ENCODE measurements around the gene ATP11A.

DNA sequence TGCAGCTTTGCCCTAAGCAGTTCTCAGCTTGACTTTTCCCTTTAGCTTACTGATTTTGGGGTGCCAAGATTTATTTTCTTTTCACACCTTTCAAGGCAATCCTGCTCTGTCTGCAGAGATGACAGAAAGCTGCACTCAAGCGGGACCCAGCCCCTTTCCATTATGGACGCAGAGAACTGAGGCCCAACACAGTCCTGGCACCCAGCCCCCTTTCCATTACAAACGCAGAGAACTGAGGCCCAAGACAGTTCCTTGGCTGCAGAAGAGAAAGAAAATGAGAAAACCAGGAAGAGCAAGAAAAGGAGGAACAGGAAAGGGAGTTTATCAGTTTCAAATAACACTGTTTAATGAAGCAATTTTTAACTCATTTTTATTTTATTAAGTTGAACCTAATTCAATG lies 36.8 kb upstream of the ATP11A start:
- TF ChIP-seq, protein P1, sequence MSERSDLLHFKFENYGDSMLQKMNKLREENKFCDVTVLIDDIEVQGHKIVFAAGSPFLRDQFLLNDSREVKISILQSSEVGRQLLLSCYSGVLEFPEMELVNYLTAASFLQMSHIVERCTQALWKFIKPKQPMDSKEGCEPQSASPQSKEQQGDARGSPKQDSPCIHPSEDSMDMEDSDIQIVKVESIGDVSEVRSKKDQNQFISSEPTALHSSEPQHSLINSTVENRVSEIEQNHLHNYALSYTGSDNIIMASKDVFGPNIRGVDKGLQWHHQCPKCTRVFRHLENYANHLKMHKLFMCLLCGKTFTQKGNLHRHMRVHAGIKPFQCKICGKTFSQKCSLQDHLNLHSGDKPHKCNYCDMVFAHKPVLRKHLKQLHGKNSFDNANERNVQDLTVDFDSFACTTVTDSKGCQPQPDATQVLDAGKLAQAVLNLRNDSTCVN (tag by site-specific recombination; optimal IDR thresholded peaks at IDR 0.05), result no peak
- TF ChIP-seq CTCF (tag by site-specific recombination; IDR thresholded peaks at IDR 0.05) (no peak), ZNF24 (tag by site-specific recombination; IDR thresholded peaks at IDR 0.05) (no peak), ZNF114 (tag by site-specific recombination; IDR thresholded peaks at IDR 0.05) (no peak), SP2 (tag by site-specific recombination; IDR thresholded peaks at IDR 0.05) (no peak)
- TF ChIP-seq, protein P2, sequence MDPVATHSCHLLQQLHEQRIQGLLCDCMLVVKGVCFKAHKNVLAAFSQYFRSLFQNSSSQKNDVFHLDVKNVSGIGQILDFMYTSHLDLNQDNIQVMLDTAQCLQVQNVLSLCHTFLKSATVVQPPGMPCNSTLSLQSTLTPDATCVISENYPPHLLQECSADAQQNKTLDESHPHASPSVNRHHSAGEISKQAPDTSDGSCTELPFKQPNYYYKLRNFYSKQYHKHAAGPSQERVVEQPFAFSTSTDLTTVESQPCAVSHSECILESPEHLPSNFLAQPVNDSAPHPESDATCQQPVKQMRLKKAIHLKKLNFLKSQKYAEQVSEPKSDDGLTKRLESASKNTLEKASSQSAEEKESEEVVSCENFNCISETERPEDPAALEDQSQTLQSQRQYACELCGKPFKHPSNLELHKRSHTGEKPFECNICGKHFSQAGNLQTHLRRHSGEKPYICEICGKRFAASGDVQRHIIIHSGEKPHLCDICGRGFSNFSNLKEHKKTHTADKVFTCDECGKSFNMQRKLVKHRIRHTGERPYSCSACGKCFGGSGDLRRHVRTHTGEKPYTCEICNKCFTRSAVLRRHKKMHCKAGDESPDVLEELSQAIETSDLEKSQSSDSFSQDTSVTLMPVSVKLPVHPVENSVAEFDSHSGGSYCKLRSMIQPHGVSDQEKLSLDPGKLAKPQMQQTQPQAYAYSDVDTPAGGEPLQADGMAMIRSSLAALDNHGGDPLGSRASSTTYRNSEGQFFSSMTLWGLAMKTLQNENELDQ (tag by site-specific recombination; IDR thresholded peaks at IDR 0.05; ENCODE audit: low read depth), result no peak

Data from HEK293 (cell line).